Gastrocnemius medialis (tissue), 4 donors: ENCODE measurements around the gene PAK5. TPM values are rescaled to one million over a fixed set of nuclear protein-coding genes. Genes with fewer than 3 reads are reported as not detected.

Source experiments
- ATAC-seq, 2 donors: fragments of 150-250 bp; one replicate each; pipeline ENCODE4 v1.9.1; 2016
- DNase-seq, 2 donors: peaks; one replicate each; pipeline ENCODE4 v3.0.0-alpha.2; 2019
- H3K27ac ChIP-seq, 4 donors: fragments of 200-600 bp; sonication (generic); 1 replicate in 1 of 4; 2 replicates in 3 of 4; pipeline ENCODE4 v1.5.1; 2016 to 2018; ENCODE audit warnings: mild to moderate bottlenecking in 2 of 4, moderate library complexity in 1 of 4
- H3K27me3 ChIP-seq, 3 donors: fragments of 200-600 bp; sonication (generic) in 2 of 3; 1 replicate in 1 of 3; 2 replicates in 2 of 3; pipeline versions ENCODE4 v1.5.1 to v1.6.0; 2016 to 2019; ENCODE audit warnings: mild to moderate bottlenecking in 1 of 3, moderate library complexity in 1 of 3
- H3K36me3 ChIP-seq, 2 donors: fragments of 200-600 bp; sonication (generic) in 1 of 2; one replicate each; pipeline ENCODE4 v1.5.1; 2017 to 2018
- H3K4me1 ChIP-seq, 2 donors: fragments of 200-600 bp; sonication (generic) in 1 of 2; one replicate each; pipeline ENCODE4 v1.5.1; 2016 to 2017; ENCODE audit warnings: mild to moderate bottlenecking in 2 of 2
- H3K4me3 ChIP-seq, 4 donors: fragments of 200-600 bp; sonication (generic) in 3 of 4; 1 replicate in 1 of 4; 2 replicates in 3 of 4; pipeline ENCODE4 v1.5.1; 2016 to 2019; ENCODE audit warnings: mild to moderate bottlenecking in 2 of 4
- H3K9me3 ChIP-seq, 3 donors: fragments of 200-600 bp; sonication (generic) in 2 of 3; 1 replicate in 1 of 3; 2 replicates in 2 of 3; pipeline ENCODE4 v1.5.1; 2016 to 2019
- CTCF ChIP-seq, 5 experiments: fragments of 450-650 bp in 3 of 5; fragments of 200-600 bp in 2 of 5; sonication (generic) in 2 of 5; IDR thresholded peaks in 4 of 5; conservative IDR thresholded peaks in 1 of 5; 1 replicate in 4 of 5; 2 replicates in 1 of 5; pipeline ENCODE4 v1.5.1; 2016 to 2019; ENCODE audit warnings: antibody characterized with exemption in 5 of 5, mild to moderate bottlenecking in 3 of 5, moderate library complexity in 3 of 5
- POLR2A ChIP-seq, 2 donors: fragments of 450-650 bp; IDR thresholded peaks; one replicate each; pipeline ENCODE4 v1.6.1; 2017; ENCODE audit warnings: antibody characterized with exemption in 2 of 2, mild to moderate bottlenecking in 2 of 2, moderate library complexity in 2 of 2
- in situ Hi-C, 4 donors: fragments of 200-750 bp; cut with MboI; loops; one replicate each; pipeline versions ENCODE4 v1.15.0 to v1.8.0; 2017; ENCODE audit warnings: low sequenced_read_pairs in 4 of 4
- intact Hi-C: fragments of 100-400 bp; cut with DNase I; formaldehyde crosslinking; loops from one replicate; pipeline ENCODE4 v1.15.1; 2023; ENCODE audit warnings: low total_unique reads
- total RNA-seq, 4 donors: library from RNA; depleted of rRNA; stranded (reverse); fragments of >200 nt; gene quantifications; one replicate each; pipeline versions ENCODE4 v1.1.0 to v1.2.3, GENCODE V29; 2016

The PAK5 gene
- total RNA-seq, 4 donors from 2014 or later = not detected

DNA sequence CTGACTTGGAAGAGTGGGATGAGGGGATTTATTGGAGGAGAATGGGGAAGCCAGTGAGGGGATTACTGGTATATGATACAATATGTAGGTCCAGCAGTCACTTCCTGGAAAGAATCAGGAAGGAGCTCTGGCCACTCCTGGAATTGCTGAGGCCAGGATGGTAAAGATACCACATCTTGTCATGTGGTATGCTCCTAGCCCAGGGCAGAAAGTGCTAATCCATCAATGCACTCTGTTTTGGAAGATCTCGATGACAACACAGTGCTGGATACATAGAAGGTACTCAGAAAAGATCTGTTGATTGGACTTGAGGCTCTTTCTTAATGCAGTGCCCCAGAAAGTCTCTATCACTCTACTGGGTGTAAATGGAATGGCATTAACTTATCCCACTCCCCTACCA lies 271.9 kb downstream of the PAK5 start:
- TF ChIP-seq POLR2A (IDR thresholded peaks at IDR 0.05) (no peak), CTCF (IDR thresholded peaks at IDR 0.05 in 4 of 5, conservative IDR thresholded peaks at IDR 0.05 in 1 of 5) (no peak)
- no peaks in the 10 kb centered on the region for H3K36me3 ChIP-seq
- intact Hi-C loops (no loop called here), in situ Hi-C loops (no loop called here)
- H3K4me3 ChIP-seq = no peak overlapping the region
- H3K27ac ChIP-seq = no peak overlapping the region
- ATAC-seq (no peak), DNase-seq (no peak)
- H3K4me1 ChIP-seq = no peaks in the 10 kb centered on the region
- H3K27me3 ChIP-seq = no peaks in the 10 kb centered on the region
- no peaks in the 10 kb centered on the region for H3K9me3 ChIP-seq

- DNase-seq = no peak
- Histone ChIP-seq H3K9me3 (no peaks in the 10 kb centered on the region), H3K27ac (no peak overlapping the region), H3K27me3 (no peaks in the 10 kb centered on the region), H3K4me1 (no peaks in the 10 kb centered on the region), H3K36me3 (no peaks in the 10 kb centered on the region), H3K4me3 (no peak overlapping the region)
- intact Hi-C loops = no loop called here
- TF ChIP-seq CTCF (IDR thresholded peaks at IDR 0.05 in 4 of 5, conservative IDR thresholded peaks at IDR 0.05 in 1 of 5) = no peak
- no peak for TF ChIP-seq POLR2A (IDR thresholded peaks at IDR 0.05)
- in situ Hi-C loops = no loop called here
- ATAC-seq = no peak
These were observed 272.8 kb downstream of the PAK5 start for GRCh38 chr20:9565910-9566550.

- no peak for TF ChIP-seq POLR2A (IDR thresholded peaks at IDR 0.05)
- TF ChIP-seq CTCF (IDR thresholded peaks at IDR 0.05 in 4 of 5, conservative IDR thresholded peaks at IDR 0.05 in 1 of 5) = no peak
- no peak for ATAC-seq
- in situ Hi-C loops (no loop called here), intact Hi-C loops (no loop called here)
- no peaks in the 10 kb centered on the region for H3K36me3 ChIP-seq
- no peak overlapping the region for H3K27ac ChIP-seq
- H3K9me3 ChIP-seq = no peaks in the 10 kb centered on the region
- peaks cover 0 to 3% (median 0%) of the 10 kb centered on the region in 3 donors for H3K27me3 ChIP-seq
- H3K4me1 ChIP-seq = no peaks in the 10 kb centered on the region
- no peak for DNase-seq
- H3K4me3 ChIP-seq = no peak overlapping the region
These were observed 281.5 kb downstream of the PAK5 start for GRCh38 chr20:9557411-9557810.

GRCh38 chr20:9555781-9556180 lies 283.1 kb downstream of the PAK5 start:
- no peak overlapping the region for H3K27ac ChIP-seq
- no peak overlapping the region for H3K4me3 ChIP-seq
- intact Hi-C loops = no loop called here
- in situ Hi-C loops = no loop called here
- no peaks in the 10 kb centered on the region for H3K9me3 ChIP-seq
- no peak for ATAC-seq
- peaks cover 0 to 3% (median 0%) of the 10 kb centered on the region in 3 donors for H3K27me3 ChIP-seq
- no peak for DNase-seq
- no peaks in the 10 kb centered on the region for H3K36me3 ChIP-seq
- no peaks in the 10 kb centered on the region for H3K4me1 ChIP-seq
- TF ChIP-seq CTCF (IDR thresholded peaks at IDR 0.05 in 4 of 5, conservative IDR thresholded peaks at IDR 0.05 in 1 of 5) = no peak
